ENCODE measurements around the gene DAGLB.

Gene DAGLB

DNA sequence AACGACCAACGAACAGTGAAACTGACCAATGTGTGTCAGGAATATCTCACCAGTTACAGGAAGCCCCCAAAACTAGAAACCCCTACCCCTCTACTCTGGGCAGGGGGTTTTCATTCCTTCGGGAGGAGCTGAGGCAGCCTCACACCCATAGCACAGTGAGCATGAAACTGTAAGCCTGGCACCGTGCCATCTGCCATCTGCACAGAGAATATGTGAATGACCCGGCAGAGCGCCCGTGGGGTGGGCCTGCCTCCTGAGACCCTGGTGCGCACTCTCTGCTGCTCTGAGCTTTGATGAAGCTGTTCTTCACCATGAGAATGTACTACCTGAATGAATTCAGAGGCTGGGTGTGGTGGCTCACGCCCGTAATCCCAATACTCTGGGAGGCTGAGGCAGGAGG lies 27.1 kb downstream of the DAGLB start:
- no peaks in the 10 kb centered on the region for H3K27me3 ChIP-seq (ENCODE audit: control insufficient read depth, insufficient read depth, low read length)
- peaks cover 16% of the 10 kb centered on the region for H3K36me3 ChIP-seq (ENCODE audit: control insufficient read depth, insufficient read depth, low read length)
- no peak overlapping the region for H3K4me3 ChIP-seq (ENCODE audit: low read length)
- no peaks in the 10 kb centered on the region for H3K4me1 ChIP-seq (ENCODE audit: control insufficient read depth, insufficient read depth, low read length)
- no peak overlapping the region for H3K9ac ChIP-seq (ENCODE audit: low read length)
- H3K9me3 ChIP-seq (ENCODE audit: control insufficient read depth, low read length), result no peaks in the 10 kb centered on the region

DNA sequence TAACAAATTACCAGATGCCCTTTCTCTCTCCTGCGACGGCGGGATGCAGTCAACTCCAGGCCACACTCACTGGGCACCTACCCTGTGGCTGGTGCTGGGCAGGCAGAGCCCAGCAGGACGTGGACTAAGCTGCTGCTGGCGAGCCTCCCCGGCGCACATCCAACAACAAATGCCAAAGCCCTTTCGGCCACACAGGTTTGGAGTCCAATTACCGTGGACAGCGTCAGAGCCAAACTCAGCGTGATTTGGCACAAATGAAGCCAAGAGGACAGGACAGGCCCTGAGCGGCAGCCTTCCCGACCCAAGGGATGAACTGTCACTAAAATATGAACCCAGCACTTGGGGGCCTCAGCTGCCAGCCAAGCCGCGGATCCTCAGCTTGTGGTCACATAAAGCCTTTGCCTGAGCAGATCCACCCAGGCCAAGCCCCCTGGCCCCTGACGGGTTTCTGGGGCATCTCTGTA lies 28.4 kb downstream of the DAGLB start:
- peaks cover 17% of the 10 kb centered on the region for H3K36me3 ChIP-seq (ENCODE audit: control insufficient read depth, insufficient read depth, low read length)
- H3K4me3 ChIP-seq (ENCODE audit: low read length), result no peak overlapping the region
- no peak overlapping the region for H3K9ac ChIP-seq (ENCODE audit: low read length)
- H3K27me3 ChIP-seq (ENCODE audit: control insufficient read depth, insufficient read depth, low read length), result no peaks in the 10 kb centered on the region
- no peaks in the 10 kb centered on the region for H3K4me1 ChIP-seq (ENCODE audit: control insufficient read depth, insufficient read depth, low read length)
- no peaks in the 10 kb centered on the region for H3K9me3 ChIP-seq (ENCODE audit: control insufficient read depth, low read length)

DNA sequence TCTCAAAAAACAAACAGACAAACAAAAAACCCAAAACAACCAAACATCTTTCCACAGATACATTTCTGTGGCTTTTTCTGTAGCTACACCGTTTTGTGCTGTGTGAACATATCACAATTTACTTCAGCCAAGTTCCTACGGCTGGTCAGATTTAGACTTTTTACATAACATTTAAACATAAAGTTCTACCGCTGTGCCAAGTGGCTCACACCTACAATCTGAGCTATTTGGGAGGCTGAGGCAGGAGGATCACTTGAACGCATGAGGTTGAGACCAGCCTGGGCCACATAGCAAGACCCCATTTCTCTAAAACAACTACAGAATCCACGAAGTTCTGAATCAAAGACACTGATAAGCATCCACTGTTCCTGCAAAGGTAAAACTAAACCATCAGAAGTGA lies 30.3 kb downstream of the DAGLB start:
- Histone ChIP-seq H3K4me1 (ENCODE audit: control insufficient read depth, insufficient read depth, low read length) (no peaks in the 10 kb centered on the region), H3K9me3 (ENCODE audit: control insufficient read depth, low read length) (no peaks in the 10 kb centered on the region), H3K27me3 (ENCODE audit: control insufficient read depth, insufficient read depth, low read length) (no peaks in the 10 kb centered on the region), H3K4me3 (ENCODE audit: low read length) (no peak overlapping the region), H3K36me3 (ENCODE audit: control insufficient read depth, insufficient read depth, low read length) (peaks cover 17% of the 10 kb centered on the region), H3K9ac (ENCODE audit: low read length) (no peak overlapping the region)

DNA sequence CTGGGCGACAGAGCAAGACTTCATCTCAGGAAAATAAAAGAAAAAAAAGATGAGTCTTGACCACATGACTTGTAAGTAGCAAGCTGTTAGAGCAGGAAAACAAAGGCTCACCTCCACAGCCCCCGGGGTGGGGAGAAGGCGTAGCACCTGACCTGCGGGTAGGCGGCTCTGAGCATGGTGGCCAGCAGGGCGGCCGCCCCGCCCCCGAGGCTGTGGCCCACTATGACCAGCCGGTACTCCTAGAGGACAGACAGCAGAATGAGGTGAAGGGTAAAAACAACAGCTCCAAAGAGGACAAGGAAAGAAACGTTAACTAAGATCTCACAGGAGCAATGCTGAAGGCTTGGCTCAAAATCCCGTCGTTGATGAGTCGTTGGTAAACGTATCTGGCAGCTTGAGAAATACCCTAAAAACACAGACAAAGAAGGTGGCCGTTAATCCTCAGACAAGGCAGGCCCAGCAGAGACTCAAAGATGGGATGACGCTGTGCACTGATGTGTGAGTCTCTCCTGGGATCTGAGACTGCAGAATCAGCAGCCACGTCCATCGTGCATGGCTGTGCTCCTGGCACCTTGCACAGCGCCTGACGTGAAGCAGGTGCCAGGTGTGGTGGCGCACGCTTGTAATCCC lies 31.1 kb downstream of the DAGLB start:
- H3K4me1 ChIP-seq (ENCODE audit: control insufficient read depth, insufficient read depth, low read length), result no peaks in the 10 kb centered on the region
- H3K9me3 ChIP-seq (ENCODE audit: control insufficient read depth, low read length), result no peaks in the 10 kb centered on the region
- no peak overlapping the region for H3K9ac ChIP-seq (ENCODE audit: low read length)
- H3K36me3 ChIP-seq (ENCODE audit: control insufficient read depth, insufficient read depth, low read length), result peaks cover 17% of the 10 kb centered on the region
- no peak overlapping the region for H3K4me3 ChIP-seq (ENCODE audit: low read length)
- H3K27me3 ChIP-seq (ENCODE audit: control insufficient read depth, insufficient read depth, low read length), result no peaks in the 10 kb centered on the region

DNA sequence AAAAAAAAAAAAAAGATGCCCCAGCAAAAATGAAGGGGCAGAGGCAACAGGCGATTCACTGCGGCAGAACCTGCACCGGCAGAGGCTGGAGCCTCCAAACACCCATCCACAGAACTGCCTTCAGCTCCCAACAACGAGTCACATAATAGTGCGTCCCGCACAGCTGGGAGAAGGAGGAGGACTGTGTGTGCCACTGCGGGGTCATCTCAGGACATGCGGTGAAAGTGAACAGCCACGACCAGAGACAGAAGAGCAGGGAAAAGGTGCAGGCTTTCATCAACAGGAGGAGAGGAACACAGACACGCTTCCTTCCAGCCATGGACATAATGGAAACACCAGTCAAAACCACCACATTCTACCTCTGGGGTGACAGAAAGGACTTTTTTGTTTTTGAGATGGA lies 34.1 kb downstream of the DAGLB start:
- Histone ChIP-seq H3K4me1 (ENCODE audit: control insufficient read depth, insufficient read depth, low read length) (no peaks in the 10 kb centered on the region), H3K36me3 (ENCODE audit: control insufficient read depth, insufficient read depth, low read length) (peaks cover 22% of the 10 kb centered on the region), H3K9me3 (ENCODE audit: control insufficient read depth, low read length) (no peaks in the 10 kb centered on the region), H3K9ac (ENCODE audit: low read length) (no peak overlapping the region), H3K27me3 (ENCODE audit: control insufficient read depth, insufficient read depth, low read length) (no peaks in the 10 kb centered on the region), H3K4me3 (ENCODE audit: low read length) (no peak overlapping the region)

DNA sequence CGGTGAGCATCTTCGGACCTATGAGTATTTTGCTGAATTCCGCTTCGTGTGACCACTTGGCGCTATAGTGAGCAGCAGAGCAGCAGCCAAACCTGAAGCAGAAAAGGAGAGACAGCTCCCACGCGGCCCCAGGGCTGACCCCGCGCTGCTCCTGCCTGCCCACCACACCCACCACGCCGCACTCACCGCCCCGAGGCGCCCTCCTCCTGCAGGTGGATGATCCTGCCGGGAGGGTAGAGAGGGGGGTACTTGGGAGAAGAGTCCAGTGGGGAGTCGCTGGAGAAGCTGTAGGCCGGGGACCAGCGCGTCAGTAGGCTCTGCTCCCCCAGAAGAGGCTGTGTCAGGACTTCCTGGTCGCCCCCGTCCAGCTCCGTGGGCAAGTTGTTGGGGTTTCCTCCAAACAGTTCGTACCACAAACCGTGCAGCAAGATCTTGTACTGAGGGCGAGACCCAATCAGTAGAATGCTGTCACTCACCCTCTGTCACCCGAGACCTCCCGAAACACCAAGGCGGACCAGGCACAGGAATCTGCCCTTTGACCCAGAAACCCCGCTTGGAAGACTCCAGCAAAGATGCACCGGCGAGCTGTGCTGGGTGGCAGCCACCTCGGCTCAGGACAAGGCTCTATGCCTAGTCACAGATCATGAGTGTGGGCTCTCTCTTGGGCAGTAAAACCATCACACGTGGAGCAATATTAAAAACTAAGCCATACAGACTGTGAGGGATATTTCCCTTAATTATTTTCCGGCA lies 37.6 kb downstream of the DAGLB start:
- Histone ChIP-seq H3K27me3 (ENCODE audit: control insufficient read depth, insufficient read depth, low read length) (no peaks in the 10 kb centered on the region), H3K9me3 (ENCODE audit: control insufficient read depth, low read length) (no peaks in the 10 kb centered on the region), H3K36me3 (ENCODE audit: control insufficient read depth, insufficient read depth, low read length) (peaks cover 19% of the 10 kb centered on the region), H3K4me3 (ENCODE audit: low read length) (no peak overlapping the region), H3K4me1 (ENCODE audit: control insufficient read depth, insufficient read depth, low read length) (no peaks in the 10 kb centered on the region), H3K9ac (ENCODE audit: low read length) (no peak overlapping the region)

DNA sequence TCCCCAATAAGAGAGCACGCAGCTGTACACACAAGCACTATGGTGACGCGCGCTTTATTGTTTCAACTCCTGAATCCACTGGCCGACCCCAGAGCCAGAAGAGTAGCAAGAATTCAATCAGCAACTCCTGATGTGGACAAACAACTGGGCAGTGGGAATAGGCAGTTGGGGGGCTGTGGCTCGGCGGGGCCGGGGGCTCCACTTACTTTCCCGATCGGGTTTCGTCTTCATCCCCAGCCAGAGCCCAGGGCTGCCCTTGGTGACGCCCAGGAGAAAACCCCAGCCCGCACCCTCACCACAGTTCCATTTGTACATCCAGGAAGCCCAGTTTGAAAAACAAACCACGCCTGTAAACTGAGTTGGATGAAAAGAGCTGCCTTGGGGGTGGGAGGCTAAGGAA lies 38.7 kb downstream of the DAGLB start:
- Histone ChIP-seq H3K4me3 (ENCODE audit: low read length) (no peak overlapping the region), H3K9ac (ENCODE audit: low read length) (no peak overlapping the region), H3K27me3 (ENCODE audit: control insufficient read depth, insufficient read depth, low read length) (no peaks in the 10 kb centered on the region), H3K4me1 (ENCODE audit: control insufficient read depth, insufficient read depth, low read length) (no peaks in the 10 kb centered on the region), H3K9me3 (ENCODE audit: control insufficient read depth, low read length) (no peaks in the 10 kb centered on the region), H3K36me3 (ENCODE audit: control insufficient read depth, insufficient read depth, low read length) (peaks cover 19% of the 10 kb centered on the region)

DNA sequence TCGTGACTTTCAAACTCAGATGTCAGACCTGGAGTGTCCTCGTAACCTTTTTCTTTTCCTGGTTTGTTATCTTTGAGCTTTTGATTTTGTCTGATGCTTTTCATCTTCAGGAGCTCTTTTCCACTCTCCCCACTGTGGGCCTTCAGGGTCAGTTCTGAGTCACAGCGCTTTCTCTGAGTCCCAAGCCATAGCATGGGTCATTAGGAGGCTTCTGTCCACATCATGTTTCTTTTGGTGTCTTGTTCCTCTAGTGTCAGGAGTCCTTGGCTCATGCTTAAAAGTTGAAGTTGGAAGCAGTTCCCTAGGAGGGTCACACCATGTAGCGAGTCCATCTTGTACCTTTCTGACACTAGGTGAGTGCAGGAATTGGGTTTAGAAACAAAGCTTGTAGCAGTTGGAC lies 40.3 kb downstream of the DAGLB start:
- no peak overlapping the region for H3K4me3 ChIP-seq (ENCODE audit: low read length)
- H3K4me1 ChIP-seq (ENCODE audit: control insufficient read depth, insufficient read depth, low read length), result no peaks in the 10 kb centered on the region
- H3K36me3 ChIP-seq (ENCODE audit: control insufficient read depth, insufficient read depth, low read length), result peaks cover 19% of the 10 kb centered on the region
- no peak overlapping the region for H3K9ac ChIP-seq (ENCODE audit: low read length)
- no peaks in the 10 kb centered on the region for H3K9me3 ChIP-seq (ENCODE audit: control insufficient read depth, low read length)
- no peaks in the 10 kb centered on the region for H3K27me3 ChIP-seq (ENCODE audit: control insufficient read depth, insufficient read depth, low read length)

DNA sequence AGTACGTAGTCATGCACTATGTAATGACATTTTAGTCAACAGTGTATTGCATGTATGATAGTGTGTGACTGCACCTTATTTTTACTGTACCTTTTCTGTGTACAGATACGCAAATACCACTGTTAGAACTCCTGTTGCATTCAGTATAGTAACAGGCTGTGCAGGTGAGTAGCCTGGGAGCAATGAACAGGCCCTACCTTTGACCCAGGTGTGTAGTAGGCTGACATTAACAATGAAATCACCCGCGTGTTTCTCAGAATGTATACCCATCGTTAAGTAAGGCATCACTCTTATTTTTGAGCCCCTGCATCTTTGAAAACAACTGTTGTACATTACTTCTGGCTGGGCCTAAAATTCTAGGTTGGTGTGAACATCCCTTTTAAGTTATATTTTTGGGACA lies 41.6 kb downstream of the DAGLB start:
- no peak overlapping the region for H3K9ac ChIP-seq (ENCODE audit: low read length)
- no peaks in the 10 kb centered on the region for H3K27me3 ChIP-seq (ENCODE audit: control insufficient read depth, insufficient read depth, low read length)
- H3K4me1 ChIP-seq (ENCODE audit: control insufficient read depth, insufficient read depth, low read length), result no peaks in the 10 kb centered on the region
- H3K36me3 ChIP-seq (ENCODE audit: control insufficient read depth, insufficient read depth, low read length), result peaks cover 26% of the 10 kb centered on the region
- no peak overlapping the region for H3K4me3 ChIP-seq (ENCODE audit: low read length)
- no peaks in the 10 kb centered on the region for H3K9me3 ChIP-seq (ENCODE audit: control insufficient read depth, low read length)

DNA sequence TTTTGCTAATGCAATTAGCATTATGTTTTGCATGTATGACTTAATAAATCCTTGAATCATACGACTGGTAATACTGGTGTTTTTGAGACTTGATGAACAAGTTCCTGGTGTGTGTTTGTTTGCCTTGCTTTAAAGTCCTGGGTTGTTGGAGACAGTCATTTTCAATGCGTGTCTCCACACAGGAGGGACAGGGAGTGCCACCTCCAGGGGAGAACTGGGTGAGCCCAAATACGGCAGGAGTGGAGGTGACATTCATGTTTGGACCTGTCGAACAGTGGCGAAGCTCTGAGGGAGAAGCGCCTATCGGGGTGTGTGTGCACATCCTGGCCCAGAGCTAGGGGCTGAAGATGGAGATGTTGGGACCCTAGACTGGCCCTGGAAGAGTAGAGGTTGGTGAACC lies 43.8 kb downstream of the DAGLB start:
- Histone ChIP-seq H3K9me3 (ENCODE audit: control insufficient read depth, low read length) (no peaks in the 10 kb centered on the region), H3K27me3 (ENCODE audit: control insufficient read depth, insufficient read depth, low read length) (no peaks in the 10 kb centered on the region), H3K4me3 (ENCODE audit: low read length) (no peak overlapping the region), H3K4me1 (ENCODE audit: control insufficient read depth, insufficient read depth, low read length) (peaks cover 6% of the 10 kb centered on the region), H3K9ac (ENCODE audit: low read length) (no peak overlapping the region), H3K36me3 (ENCODE audit: control insufficient read depth, insufficient read depth, low read length) (peaks cover 16% of the 10 kb centered on the region)

DNA sequence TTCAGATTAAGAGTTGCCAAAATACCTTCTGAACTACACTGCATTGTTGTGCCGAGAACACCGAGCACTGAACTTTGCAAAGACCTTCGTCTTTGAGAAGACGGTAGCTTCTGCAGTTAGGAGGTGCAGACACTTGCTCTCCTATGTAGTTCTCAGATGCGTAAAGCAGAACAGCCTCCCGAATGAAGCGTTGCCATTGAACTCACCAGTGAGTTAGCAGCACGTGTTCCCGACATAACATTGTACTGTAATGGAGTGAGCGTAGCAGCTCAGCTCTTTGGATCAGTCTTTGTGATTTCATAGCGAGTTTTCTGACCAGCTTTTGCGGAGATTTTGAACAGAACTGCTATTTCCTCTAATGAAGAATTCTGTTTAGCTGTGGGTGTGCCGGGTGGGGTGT lies 45.0 kb downstream of the DAGLB start:
- no peak overlapping the region for H3K9ac ChIP-seq (ENCODE audit: low read length)
- H3K4me3 ChIP-seq (ENCODE audit: low read length), result no peak overlapping the region
- H3K4me1 ChIP-seq (ENCODE audit: control insufficient read depth, insufficient read depth, low read length), result peaks cover 12% of the 10 kb centered on the region
- H3K27me3 ChIP-seq (ENCODE audit: control insufficient read depth, insufficient read depth, low read length), result no peaks in the 10 kb centered on the region
- H3K9me3 ChIP-seq (ENCODE audit: control insufficient read depth, low read length), result no peaks in the 10 kb centered on the region
- peaks cover 16% of the 10 kb centered on the region for H3K36me3 ChIP-seq (ENCODE audit: control insufficient read depth, insufficient read depth, low read length)

DNA sequence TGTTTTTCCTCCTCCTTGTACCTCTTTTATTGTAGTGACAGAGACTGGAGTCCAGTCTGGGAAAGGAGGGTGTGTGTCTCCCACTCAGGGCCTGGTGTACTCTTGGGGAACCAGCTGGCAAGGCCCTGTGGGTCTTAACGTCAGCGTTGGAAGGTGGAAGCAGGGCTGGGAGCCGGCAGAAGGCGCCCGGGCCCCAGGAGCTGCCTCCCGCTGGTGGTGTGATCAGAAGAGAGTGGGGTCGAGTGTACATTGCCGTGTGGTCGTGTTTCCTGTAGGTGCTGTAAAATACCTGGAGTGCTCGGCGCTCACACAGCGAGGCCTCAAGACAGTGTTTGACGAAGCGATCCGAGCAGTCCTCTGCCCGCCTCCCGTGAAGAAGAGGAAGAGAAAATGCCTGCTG lies 45.7 kb downstream of the DAGLB start:
- H3K9ac ChIP-seq (ENCODE audit: low read length), result no peak overlapping the region
- no peak overlapping the region for H3K4me3 ChIP-seq (ENCODE audit: low read length)
- H3K27me3 ChIP-seq (ENCODE audit: control insufficient read depth, insufficient read depth, low read length), result no peaks in the 10 kb centered on the region
- peaks cover 10% of the 10 kb centered on the region for H3K36me3 ChIP-seq (ENCODE audit: control insufficient read depth, insufficient read depth, low read length)
- peaks cover 12% of the 10 kb centered on the region for H3K4me1 ChIP-seq (ENCODE audit: control insufficient read depth, insufficient read depth, low read length)
- no peaks in the 10 kb centered on the region for H3K9me3 ChIP-seq (ENCODE audit: control insufficient read depth, low read length)
